T-helper 1 cell (primary cell): ENCODE data around the gene FLACC1.
"Not testable (repeated sequence)": the region's sequence is repeated elsewhere in the genome, so short reads cannot be mapped to it uniquely, and the experiment has no call there.

Experiments
- DNase-seq, 5 donors: peaks; one replicate each; pipeline ENCODE4 v3.0.0-alpha.2; 2012 to 2020

FLACC1 gene

GRCh38 chr2:201348758-201349157 lies 8.4 kb downstream of the FLACC1 start:
- DNase-seq, result no peak

GRCh38 chr2:201347138-201347537 lies 10.0 kb downstream of the FLACC1 start:
- no peak for DNase-seq

GRCh38 chr2:201345625-201346213 lies 11.4 kb downstream of the FLACC1 start:
- DNase-seq, result no peak

- DNase-seq, result no peak
These were observed 12.3 kb downstream of the FLACC1 start for GRCh38 chr2:201344663-201345366.

- DNase-seq, result no peak
These were observed 13.6 kb downstream of the FLACC1 start for GRCh38 chr2:201343559-201343958.

- no peak for DNase-seq
These were observed 14.2 kb downstream of the FLACC1 start for GRCh38 chr2:201342923-201343322.

- DNase-seq, result no peak
These were observed 27.7 kb downstream of the FLACC1 start for GRCh38 chr2:201329409-201329808.

- no peak for DNase-seq
These were observed 29.5 kb downstream of the FLACC1 start for GRCh38 chr2:201327678-201328077.

- no peak for DNase-seq
These were observed 34.4 kb downstream of the FLACC1 start for GRCh38 chr2:201322772-201323171.

- no peak for DNase-seq
These were observed 36.4 kb downstream of the FLACC1 start for GRCh38 chr2:201320701-201321100.

GRCh38 chr2:201320257-201320656 lies 36.9 kb downstream of the FLACC1 start:
- DNase-seq, result no peak

- DNase-seq, result no peak
These were observed 37.6 kb downstream of the FLACC1 start for GRCh38 chr2:201319511-201319910.

- no peak for DNase-seq
These were observed 43.8 kb downstream of the FLACC1 start for GRCh38 chr2:201313362-201313761.

- DNase-seq, result no peak
These were observed 48.2 kb downstream of the FLACC1 start for GRCh38 chr2:201308914-201309313.

GRCh38 chr2:201307876-201308275 lies 49.3 kb downstream of the FLACC1 start:
- DNase-seq, result no peak

GRCh38 chr2:201299929-201300328 lies 57.2 kb downstream of the FLACC1 start:
- not testable (repeated sequence) for DNase-seq

GRCh38 chr2:201298462-201299052 lies 58.6 kb downstream of the FLACC1 start:
- no peak for DNase-seq

GRCh38 chr2:201290457-201291148 lies 66.5 kb downstream of the FLACC1 start:
- not testable (repeated sequence) for DNase-seq

GRCh38 chr2:201285499-201285898 lies 71.6 kb downstream of the FLACC1 start:
- no peak for DNase-seq

GRCh38 chr2:201280191-201281040 lies 76.7 kb downstream of the FLACC1 start:
- no peak for DNase-seq

GRCh38 chr2:201279079-201279478 lies 78.1 kb downstream of the FLACC1 start:
- DNase-seq, result no peak

GRCh38 chr2:201276511-201276910 lies 80.6 kb downstream of the FLACC1 start:
- DNase-seq, result no peak

GRCh38 chr2:201275990-201276389 lies 81.2 kb downstream of the FLACC1 start:
- DNase-seq, result no peak
